ENCODE measurements around the gene CCDC12. TPM values are rescaled to one million over a fixed set of nuclear protein-coding genes. Genes with fewer than 3 reads are reported as not detected.
A peak's percentile ranks its signal among the peaks of the same experiment; 100 is the strongest.

Gene CCDC12
- total and polyA plus RNA-seq, 8 donors: 34.7 to 57.9 (median 46.1) TPM

DNA sequence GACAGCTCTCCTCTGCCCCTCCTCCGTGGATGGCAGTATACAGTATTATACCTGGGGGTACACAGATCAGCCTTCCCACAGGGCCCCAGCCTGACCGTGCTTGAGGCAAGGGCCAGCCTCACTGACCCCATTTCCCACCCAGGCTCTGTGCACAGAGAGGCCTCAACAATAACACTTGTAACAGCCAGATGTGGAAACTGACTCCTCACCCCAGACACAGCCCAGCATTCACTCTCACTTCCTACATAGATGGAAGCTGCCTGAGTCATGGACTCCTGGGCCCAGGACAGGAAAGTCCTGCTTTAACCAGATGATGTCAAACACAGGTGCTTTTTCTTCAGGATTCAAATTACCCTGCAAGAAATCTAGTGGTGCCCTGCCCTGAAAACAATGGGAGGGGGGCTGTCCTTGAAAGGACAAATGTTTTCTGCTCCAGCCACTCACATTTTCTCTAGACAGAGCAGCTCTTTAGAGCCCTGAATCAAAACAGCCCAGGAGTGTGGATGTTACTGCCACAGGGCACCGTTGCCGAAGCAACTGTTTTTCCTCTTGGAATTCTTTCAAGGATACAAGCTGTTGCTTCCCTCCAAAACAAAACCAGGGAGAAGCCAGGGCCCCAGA, 16.4 kb downstream of the CCDC12 start:
- intact Hi-C loops (cut with DNase I): no loop called here
- Histone ChIP-seq H3K4me3 (no peak overlapping the region), H3K4me1 (peaks cover 34 to 80% of the 10 kb centered on the region in 2 donors), H3K36me3 (no peaks in the 10 kb centered on the region), H3K27me3 (no peaks in the 10 kb centered on the region), H3K9me3 (no peaks in the 10 kb centered on the region), H3K27ac (peak overlapping the region; percentile 56 to 71)
- DNase-seq (peak in 1 of 4 donors; percentile 48), ATAC-seq (peak; percentile 77)
- TF ChIP-seq, protein P1, sequence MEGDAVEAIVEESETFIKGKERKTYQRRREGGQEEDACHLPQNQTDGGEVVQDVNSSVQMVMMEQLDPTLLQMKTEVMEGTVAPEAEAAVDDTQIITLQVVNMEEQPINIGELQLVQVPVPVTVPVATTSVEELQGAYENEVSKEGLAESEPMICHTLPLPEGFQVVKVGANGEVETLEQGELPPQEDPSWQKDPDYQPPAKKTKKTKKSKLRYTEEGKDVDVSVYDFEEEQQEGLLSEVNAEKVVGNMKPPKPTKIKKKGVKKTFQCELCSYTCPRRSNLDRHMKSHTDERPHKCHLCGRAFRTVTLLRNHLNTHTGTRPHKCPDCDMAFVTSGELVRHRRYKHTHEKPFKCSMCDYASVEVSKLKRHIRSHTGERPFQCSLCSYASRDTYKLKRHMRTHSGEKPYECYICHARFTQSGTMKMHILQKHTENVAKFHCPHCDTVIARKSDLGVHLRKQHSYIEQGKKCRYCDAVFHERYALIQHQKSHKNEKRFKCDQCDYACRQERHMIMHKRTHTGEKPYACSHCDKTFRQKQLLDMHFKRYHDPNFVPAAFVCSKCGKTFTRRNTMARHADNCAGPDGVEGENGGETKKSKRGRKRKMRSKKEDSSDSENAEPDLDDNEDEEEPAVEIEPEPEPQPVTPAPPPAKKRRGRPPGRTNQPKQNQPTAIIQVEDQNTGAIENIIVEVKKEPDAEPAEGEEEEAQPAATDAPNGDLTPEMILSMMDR (IDR thresholded peaks at IDR 0.05): no peak

DNA sequence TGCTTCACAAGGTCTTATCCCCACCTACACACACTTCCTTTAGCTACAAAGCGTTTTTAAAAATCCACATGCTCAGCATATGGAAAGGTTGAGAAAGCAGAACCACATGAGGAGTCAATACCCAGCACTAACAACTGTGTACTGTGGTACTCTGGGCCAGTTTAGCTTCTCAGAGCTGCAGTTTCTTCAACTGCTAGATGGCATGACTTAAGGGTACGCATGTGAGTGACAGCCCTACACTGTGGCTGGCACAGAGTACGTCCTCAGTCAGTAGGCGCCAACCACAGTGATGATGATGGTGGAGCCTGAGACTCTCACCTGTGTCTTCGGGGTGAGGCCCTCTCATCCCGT, 17.4 kb downstream of the CCDC12 start:
- TF ChIP-seq, protein P1 (IDR thresholded peaks at IDR 0.05): no peak
- intact Hi-C loops (cut with DNase I): no loop called here
- Histone ChIP-seq H3K4me3 (no peak overlapping the region), H3K27ac (peak overlapping the region in 1 of 2 donors; percentile 71), H3K27me3 (no peaks in the 10 kb centered on the region), H3K36me3 (no peaks in the 10 kb centered on the region), H3K9me3 (no peaks in the 10 kb centered on the region), H3K4me1 (peaks cover 30 to 83% of the 10 kb centered on the region in 2 donors)
- ATAC-seq: no peak
- DNase-seq: no peak

DNA sequence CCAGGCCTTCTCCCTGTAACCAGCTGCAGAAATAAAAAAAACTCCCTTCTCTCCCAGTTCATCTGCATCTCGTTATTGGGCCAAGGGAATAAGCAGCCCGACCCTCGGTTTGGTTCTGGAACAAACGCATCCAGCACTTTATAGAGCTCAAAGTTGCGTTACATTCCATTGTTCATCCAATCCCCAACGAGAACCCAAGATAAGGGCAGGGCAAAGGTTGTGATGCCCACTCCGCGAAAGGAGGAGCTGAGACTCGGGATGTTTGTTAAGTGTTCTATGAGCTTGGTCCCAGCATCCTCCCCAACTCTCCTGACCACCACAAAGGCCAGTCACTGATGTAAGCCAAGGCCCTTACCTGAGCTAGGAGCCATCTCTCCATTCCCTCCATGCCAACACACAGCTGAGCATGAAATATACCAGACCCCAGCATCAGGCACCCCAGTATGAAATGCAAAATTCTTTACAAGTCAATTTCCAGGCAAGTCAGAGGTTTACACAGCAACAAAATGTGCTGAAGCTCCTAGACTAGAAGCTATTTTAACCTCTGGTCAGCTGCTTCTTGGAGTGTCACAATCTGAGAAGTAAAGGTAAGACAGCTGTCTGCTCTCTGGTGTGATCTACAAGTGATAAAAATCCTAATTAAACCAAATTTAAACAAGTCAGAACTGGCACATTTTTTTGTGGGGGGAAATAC, 17.9 kb downstream of the CCDC12 start:
- ATAC-seq (no peak), DNase-seq (no peak)
- Histone ChIP-seq H3K36me3 (no peaks in the 10 kb centered on the region), H3K4me3 (no peak overlapping the region), H3K27ac (peak overlapping the region in 1 of 2 donors; percentile 71), H3K9me3 (no peaks in the 10 kb centered on the region), H3K4me1 (peaks cover 30 to 88% of the 10 kb centered on the region in 2 donors), H3K27me3 (no peaks in the 10 kb centered on the region)
- TF ChIP-seq, protein P1 (IDR thresholded peaks at IDR 0.05): no peak
- intact Hi-C loops (cut with DNase I): no loop called here

- DNase-seq: no peak
- ATAC-seq: peak; percentile 9
- TF ChIP-seq, protein P1 (IDR thresholded peaks at IDR 0.05): no peak
Observed at GRCh38 chr3:46957092-46957820, 19.3 kb downstream of the CCDC12 start.

DNA sequence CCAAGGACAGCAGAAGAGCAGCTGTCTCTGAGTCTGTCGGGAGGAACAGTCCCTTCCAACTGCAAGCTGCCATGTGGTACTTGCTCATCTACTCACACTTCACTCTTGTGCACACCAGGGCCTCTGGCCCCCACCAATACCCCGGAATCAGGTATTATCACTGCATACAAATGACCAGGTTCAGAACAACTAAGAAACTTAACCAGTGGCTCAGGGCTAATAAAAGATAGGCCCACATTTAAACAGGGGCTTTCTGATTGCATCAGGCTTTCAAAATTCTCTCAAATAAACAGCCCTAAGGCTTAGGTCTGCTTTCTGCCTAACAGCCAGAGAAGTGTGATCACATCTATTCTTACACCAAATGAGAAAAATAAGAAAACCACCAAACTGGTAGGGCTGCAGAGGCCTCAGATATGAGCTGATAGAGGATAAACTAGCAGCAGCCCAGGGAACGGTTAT, 20.7 kb downstream of the CCDC12 start:
- Histone ChIP-seq H3K36me3 (no peaks in the 10 kb centered on the region), H3K27ac (peak overlapping the region in 1 of 2 donors; percentile 78), H3K27me3 (no peaks in the 10 kb centered on the region), H3K4me1 (peaks cover 24 to 93% of the 10 kb centered on the region in 2 donors), H3K9me3 (no peaks in the 10 kb centered on the region), H3K4me3 (no peak overlapping the region)
- TF ChIP-seq, protein P1 (IDR thresholded peaks at IDR 0.05): no peak
- intact Hi-C loops (cut with DNase I): no loop called here
- no peak for DNase-seq
- ATAC-seq: no peak

More at GRCh38 chr3:46957092-46957820, 19.3 kb downstream of the CCDC12 start:
- Histone ChIP-seq H3K4me1 (peaks cover 30 to 94% of the 10 kb centered on the region in 2 donors), H3K27me3 (no peaks in the 10 kb centered on the region), H3K27ac (peak overlapping the region in 1 of 2 donors; percentile 45), H3K9me3 (no peaks in the 10 kb centered on the region), H3K36me3 (no peaks in the 10 kb centered on the region), H3K4me3 (no peak overlapping the region)
- intact Hi-C loops (cut with DNase I): no loop called here
